HepG2 (cell line): Measurements from ENCODE around the gene CCT7. TPM values are rescaled to one million over a fixed set of nuclear protein-coding genes. Genes with fewer than 3 reads are reported as not detected.

Source experiments
- CAMTA2 ChIP-seq: sonication (generic); formaldehyde crosslinking; IDR thresholded peaks from 2 replicates; pipeline ENCODE4 v1.4.0; 2020; ENCODE audit warnings: mild to moderate bottlenecking, missing genetic modification reagents, borderline replicate concordance
- DR1 ChIP-seq: sonication (generic); formaldehyde crosslinking; IDR thresholded peaks from 2 replicates; pipeline ENCODE4 v1.8.0; 2021; ENCODE audit warnings: mild to moderate bottlenecking, missing genetic modification reagents, inconsistent platforms
- GATA4 ChIP-seq: sonication (generic); IDR thresholded peaks from 2 replicates; pipeline ENCODE4 v1.6.1; 2016; ENCODE audit warnings: antibody characterized with exemption, low read depth, borderline replicate concordance
- ISL2 ChIP-seq: sonication (generic); formaldehyde crosslinking; IDR thresholded peaks from 2 replicates; pipeline ENCODE4 v1.5.0; 2020; ENCODE audit warnings: missing genetic modification reagents
- KDM1A ChIP-seq: IDR thresholded peaks from 2 replicates; pipeline ENCODE4 v1.6.1; 2016; ENCODE audit warnings: missing compliant biosample characterization
- KMT2A ChIP-seq: sonication (generic); formaldehyde crosslinking; IDR thresholded peaks from 2 replicates; pipeline ENCODE4 v1.4.0; 2020; ENCODE audit warnings: missing genetic modification reagents
- KMT2B ChIP-seq: IDR thresholded peaks from 2 replicates; pipeline ENCODE4 v1.6.1; 2016; ENCODE audit warnings: missing genetic modification reagents, missing compliant biosample characterization
- MAZ ChIP-seq, 2 experiments: sonication (generic) in 1 of 2; formaldehyde crosslinking in 1 of 2; IDR thresholded peaks; 2 replicates each; pipeline versions ENCODE4 v1.5.0 to v1.6.1; 2012 to 2020; ENCODE audit warnings: low read depth in 2 of 2, mild to moderate bottlenecking in 2 of 2, borderline replicate concordance in 1 of 2, improper control_type of control experiment in 1 of 2, low read length in 1 of 2, missing genetic modification reagents in 1 of 2, moderate library complexity in 1 of 2
- NCOR1 ChIP-seq: fragments of 200-600 bp; sonication (generic); IDR thresholded peaks from 2 replicates; pipeline ENCODE4 v1.7.0; 2017; ENCODE audit warnings: antibody characterized with exemption, low read length, borderline replicate concordance
- PRMT3 ChIP-seq: sonication (generic); formaldehyde crosslinking; IDR thresholded peaks from 2 replicates; pipeline ENCODE4 v1.8.1; 2022; ENCODE audit warnings: low read depth, mild to moderate bottlenecking, moderate library complexity, missing genetic modification reagents, borderline replicate concordance
- USF2 ChIP-seq, 2 experiments: sonication (generic) in 1 of 2; formaldehyde crosslinking in 1 of 2; IDR thresholded peaks; 2 replicates each; pipeline versions ENCODE4 v1.5.1 to v1.6.1; 2011 to 2020; ENCODE audit warnings: borderline replicate concordance in 1 of 2, low read depth in 1 of 2, low read length in 1 of 2, mild to moderate bottlenecking in 1 of 2, missing genetic modification reagents in 1 of 2, moderate library complexity in 1 of 2
- YY1 ChIP-seq: IDR thresholded peaks from 2 replicates; pipeline ENCODE4 v1.6.1; 2011; ENCODE audit warnings: low read length, low read depth, moderate library complexity, mild to moderate bottlenecking; ENCODE audit not compliant: insufficient read depth, insufficient replicate concordance
- ZBTB37 ChIP-seq: sonication (generic); formaldehyde crosslinking; IDR thresholded peaks from 2 replicates; pipeline ENCODE4 v1.4.0; 2020; ENCODE audit warnings: mild to moderate bottlenecking, missing genetic modification reagents
- ZBTB7A ChIP-seq: sonication (generic); formaldehyde crosslinking; IDR thresholded peaks from 2 replicates; pipeline ENCODE4 v1.8.0; 2022; ENCODE audit warnings: mild to moderate bottlenecking, missing genetic modification reagents
- ZIK1 ChIP-seq: sonication (generic); formaldehyde crosslinking; IDR thresholded peaks from 2 replicates; pipeline ENCODE4 v1.5.0; 2020; ENCODE audit warnings: mild to moderate bottlenecking, low read depth, missing genetic modification reagents, borderline replicate concordance
- ZNF10 ChIP-seq: sonication (generic); formaldehyde crosslinking; IDR thresholded peaks from 2 replicates; pipeline ENCODE4 v1.4.0; 2020; ENCODE audit warnings: mild to moderate bottlenecking, low read depth, missing genetic modification reagents, borderline replicate concordance
- ZNF264 ChIP-seq: sonication (generic); formaldehyde crosslinking; IDR thresholded peaks from 2 replicates; pipeline ENCODE4 v1.4.0; 2020; ENCODE audit warnings: missing genetic modification reagents
- ZNF775 ChIP-seq: sonication (generic); formaldehyde crosslinking; IDR thresholded peaks from 2 replicates; pipeline ENCODE4 v1.4.0; 2020; ENCODE audit warnings: missing genetic modification reagents, mild to moderate bottlenecking, moderate library complexity, borderline replicate concordance
- ZNF780A ChIP-seq: sonication (generic); formaldehyde crosslinking; IDR thresholded peaks from 2 replicates; pipeline ENCODE4 v1.8.0; 2022; ENCODE audit warnings: mild to moderate bottlenecking, missing genetic modification reagents, moderate library complexity
- ZSCAN21 ChIP-seq: sonication (generic); formaldehyde crosslinking; IDR thresholded peaks from 2 replicates; pipeline ENCODE4 v1.8.0; 2022; ENCODE audit warnings: mild to moderate bottlenecking, missing genetic modification reagents, moderate library complexity, borderline replicate concordance
- polyA plus RNA-seq, 8 experiments: library from polyadenylated mRNA; depleted of rRNA in 3 of 8; stranded (reverse) in 7 of 8; unstranded in 1 of 8; fragments of >200 nt; fragmentation: Illumina TruSeq in 4 of 8; extraction: Trizol in 4 of 8; gene quantifications; 2 replicates each; pipeline versions ENCODE4 v1.2.1 to v1.2.3, GENCODE V29; 2011 to 2016; ENCODE audit warnings: low read depth in 4 of 8, missing spikeins in 1 of 8, mixed read lengths in 1 of 8; ENCODE audit not compliant: insufficient read depth in 1 of 8
- total RNA-seq, 5 experiments: library from RNA; depleted of rRNA; stranded (reverse); fragments of >200 nt; fragmentation: Illumina TruSeq; extraction: Trizol; gene quantifications; 2 replicates each; pipeline ENCODE4 v1.2.3, GENCODE V29; 2016; ENCODE audit warnings: low read depth in 1 of 5
- TF ChIP-seq, protein P1 (sequence below): sonication (generic); formaldehyde crosslinking; IDR thresholded peaks from 2 replicates; pipeline ENCODE4 v1.4.0; 2020; ENCODE audit warnings: missing genetic modification reagents, borderline replicate concordance

The CCT7 gene
- total and polyA plus RNA-seq, 2 of the 13 experiments (the other 11 are each of a cell fraction or from before 2014, with no cell fraction given) = 347 to 517 TPM

GRCh38 chr2:73262108-73262651 lies 28.1 kb downstream of the CCT7 start (continued):
- no peak for TF ChIP-seq ZNF775 (CRISPR knock-in tag)
- no peak for TF ChIP-seq YY1
- TF ChIP-seq ZBTB7A (CRISPR knock-in tag) = peak; percentile 51; the same call in 1 of the 2 replicates
- TF ChIP-seq, protein P1, sequence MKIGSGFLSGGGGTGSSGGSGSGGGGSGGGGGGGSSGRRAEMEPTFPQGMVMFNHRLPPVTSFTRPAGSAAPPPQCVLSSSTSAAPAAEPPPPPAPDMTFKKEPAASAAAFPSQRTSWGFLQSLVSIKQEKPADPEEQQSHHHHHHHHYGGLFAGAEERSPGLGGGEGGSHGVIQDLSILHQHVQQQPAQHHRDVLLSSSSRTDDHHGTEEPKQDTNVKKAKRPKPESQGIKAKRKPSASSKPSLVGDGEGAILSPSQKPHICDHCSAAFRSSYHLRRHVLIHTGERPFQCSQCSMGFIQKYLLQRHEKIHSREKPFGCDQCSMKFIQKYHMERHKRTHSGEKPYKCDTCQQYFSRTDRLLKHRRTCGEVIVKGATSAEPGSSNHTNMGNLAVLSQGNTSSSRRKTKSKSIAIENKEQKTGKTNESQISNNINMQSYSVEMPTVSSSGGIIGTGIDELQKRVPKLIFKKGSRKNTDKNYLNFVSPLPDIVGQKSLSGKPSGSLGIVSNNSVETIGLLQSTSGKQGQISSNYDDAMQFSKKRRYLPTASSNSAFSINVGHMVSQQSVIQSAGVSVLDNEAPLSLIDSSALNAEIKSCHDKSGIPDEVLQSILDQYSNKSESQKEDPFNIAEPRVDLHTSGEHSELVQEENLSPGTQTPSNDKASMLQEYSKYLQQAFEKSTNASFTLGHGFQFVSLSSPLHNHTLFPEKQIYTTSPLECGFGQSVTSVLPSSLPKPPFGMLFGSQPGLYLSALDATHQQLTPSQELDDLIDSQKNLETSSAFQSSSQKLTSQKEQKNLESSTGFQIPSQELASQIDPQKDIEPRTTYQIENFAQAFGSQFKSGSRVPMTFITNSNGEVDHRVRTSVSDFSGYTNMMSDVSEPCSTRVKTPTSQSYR (CRISPR knock-in tag) = no peak; the same call in 1 of the 2 replicates
- TF ChIP-seq CAMTA2 = no peak
- TF ChIP-seq ZNF10 = no peak
- TF ChIP-seq ISL2 (CRISPR knock-in tag) = peak; percentile 82
- no peak for TF ChIP-seq ZSCAN21 (CRISPR knock-in tag)
- TF ChIP-seq DR1 (CRISPR knock-in tag) = no peak
- TF ChIP-seq NCOR1 = peak; percentile 64; the same call in 1 of the 2 replicates
- peak; percentile 26; the same call in 1 of the 2 replicates for TF ChIP-seq KMT2A (CRISPR knock-in tag)
- no peak for TF ChIP-seq KMT2B
- TF ChIP-seq GATA4 = 0 out of 2 replicates have a peak, but pooled peaks have one; percentile 12
- no peak for TF ChIP-seq PRMT3
- no peak for TF ChIP-seq ZIK1 (CRISPR knock-in tag)
- TF ChIP-seq ZNF264 = peak; percentile 82; the same call in 1 of the 2 replicates
- TF ChIP-seq ZBTB37 (CRISPR knock-in tag) = no peak
- TF ChIP-seq USF2 (IDR thresholded peaks at IDR 0.05; ENCODE audit: low read depth, low read length) = no peak
- no peak; the same call in 1 of the 2 replicates for TF ChIP-seq USF2 (CRISPR knock-in tag; IDR thresholded peaks at IDR 0.05; ENCODE audit: borderline replicate concordance)
- no peak for TF ChIP-seq ZNF780A (CRISPR knock-in tag)
- peak; percentile 92 for TF ChIP-seq KDM1A (CRISPR knock-in tag)
- no peak for TF ChIP-seq MAZ (IDR thresholded peaks at IDR 0.05; ENCODE audit: borderline replicate concordance, low read depth, low read length)
- peak; percentile 41; the same call in 1 of the 2 replicates for TF ChIP-seq MAZ (CRISPR knock-in tag; IDR thresholded peaks at IDR 0.05; ENCODE audit: low read depth)
